ENCODE measurements around the gene SH3GL1. TPM values are rescaled to one million over a fixed set of nuclear protein-coding genes. Genes with fewer than 3 reads are reported as not detected.
A peak's percentile ranks its signal among the peaks of the same experiment; 100 is the strongest.

SH3GL1 gene
- total RNA-seq, 1 experiment from 2014 or later = 40.7 TPM

- Mint-ChIP-seq H3K4me3 (ENCODE audit: low read depth, unreplicated experiment) (no peak overlapping the region), H3K27me3 (ENCODE audit: unreplicated experiment) (no peaks in the 10 kb centered on the region), H3K9me3 (ENCODE audit: low read depth, unreplicated experiment) (no peaks in the 10 kb centered on the region), H3K36me3 (ENCODE audit: insufficient read depth, unreplicated experiment) (peaks cover 22% of the 10 kb centered on the region), H3K4me1 (ENCODE audit: low read depth, unreplicated experiment) (peaks cover 36% of the 10 kb centered on the region), H3K27ac (ENCODE audit: unreplicated experiment) (no peak overlapping the region)
- no peak for DNase-seq
- BruUV-seq (replicated peaks) = no TSS peak
- CTCF ChIA-PET = no interaction called here
- intact Hi-C loops (cut with micrococcal nuclease; ENCODE audit: unreplicated experiment) = no loop called here
- no peak for TF ChIP-seq CTCF (IDR thresholded peaks at IDR 0.05; ENCODE audit: unreplicated experiment)
Observed at GRCh38 chr19:4380254-4380727, 20.1 kb downstream of the SH3GL1 start.

- no peaks in the 10 kb centered on the region for H3K9me3 Mint-ChIP-seq (ENCODE audit: low read depth, unreplicated experiment)
- H3K4me3 Mint-ChIP-seq (ENCODE audit: low read depth, unreplicated experiment) = peak overlapping the region; percentile 62
- CTCF ChIA-PET = interaction anchor here (0.7 kb wide), 1 partner anchor 27 kb away, joined by 3 read pairs; no protein-coding TSS in a partner anchor
- peak overlapping the region; percentile 83 for H3K27ac Mint-ChIP-seq (ENCODE audit: unreplicated experiment)
- H3K27me3 Mint-ChIP-seq (ENCODE audit: unreplicated experiment) = no peaks in the 10 kb centered on the region
- peaks cover 39% of the 10 kb centered on the region for H3K4me1 Mint-ChIP-seq (ENCODE audit: low read depth, unreplicated experiment)
- DNase-seq = peak; percentile 66
- peaks cover 24% of the 10 kb centered on the region for H3K36me3 Mint-ChIP-seq (ENCODE audit: insufficient read depth, unreplicated experiment)
- intact Hi-C loops (cut with micrococcal nuclease; ENCODE audit: unreplicated experiment) = no loop called here
- TF ChIP-seq CTCF (IDR thresholded peaks at IDR 0.05; ENCODE audit: unreplicated experiment) = no peak
- BruUV-seq (replicated peaks) = no TSS peak
Observed at GRCh38 chr19:4379383-4380253, 20.7 kb downstream of the SH3GL1 start.

- BruUV-seq (replicated peaks) = no TSS peak
- Mint-ChIP-seq H3K4me3 (ENCODE audit: low read depth, unreplicated experiment) (no peak overlapping the region), H3K4me1 (ENCODE audit: low read depth, unreplicated experiment) (peaks cover 43% of the 10 kb centered on the region), H3K9me3 (ENCODE audit: low read depth, unreplicated experiment) (no peaks in the 10 kb centered on the region), H3K36me3 (ENCODE audit: insufficient read depth, unreplicated experiment) (peaks cover 25% of the 10 kb centered on the region), H3K27ac (ENCODE audit: unreplicated experiment) (peak overlapping the region; percentile 83), H3K27me3 (ENCODE audit: unreplicated experiment) (no peaks in the 10 kb centered on the region)
- CTCF ChIA-PET = interaction anchor here (0.7 kb wide), 1 partner anchor 27 kb away, joined by 3 read pairs; no protein-coding TSS in a partner anchor
- intact Hi-C loops (cut with micrococcal nuclease; ENCODE audit: unreplicated experiment) = no loop called here
- no peak for TF ChIP-seq CTCF (IDR thresholded peaks at IDR 0.05; ENCODE audit: unreplicated experiment)
- DNase-seq = no peak
Observed at GRCh38 chr19:4378886-4379285, 21.5 kb downstream of the SH3GL1 start.

GRCh38 chr19:4376991-4377781, 23.2 kb downstream of the SH3GL1 start:
- Mint-ChIP-seq H3K27me3 (ENCODE audit: unreplicated experiment) (no peaks in the 10 kb centered on the region), H3K27ac (ENCODE audit: unreplicated experiment) (peak overlapping the region; percentile 29), H3K36me3 (ENCODE audit: insufficient read depth, unreplicated experiment) (peaks cover 29% of the 10 kb centered on the region), H3K4me1 (ENCODE audit: low read depth, unreplicated experiment) (peaks cover 48% of the 10 kb centered on the region), H3K9me3 (ENCODE audit: low read depth, unreplicated experiment) (no peaks in the 10 kb centered on the region), H3K4me3 (ENCODE audit: low read depth, unreplicated experiment) (peak overlapping the region; percentile 42)
- BruUV-seq (replicated peaks) = no TSS peak
- DNase-seq = peak; percentile 59
- CTCF ChIA-PET = interaction anchor here (0.6 to 1.7 kb wide), 5 partner anchors 23 to 319 kb away, joined by 3 to 5 read pairs (median 4); partner anchors contain the start of gene SH3GL1
- TF ChIP-seq CTCF (IDR thresholded peaks at IDR 0.05; ENCODE audit: unreplicated experiment) = no peak
- intact Hi-C loops (cut with micrococcal nuclease; ENCODE audit: unreplicated experiment) = no loop called here
